ENCODE data around the gene OCSTAMP. TPM values are rescaled to one million over a fixed set of nuclear protein-coding genes. Genes with fewer than 3 reads are reported as not detected.
A peak's percentile ranks its signal among the peaks of the same experiment; 100 is the strongest.

The OCSTAMP gene
- total RNA-seq, 4 donors from 2014 or later, result not detected

DNA sequence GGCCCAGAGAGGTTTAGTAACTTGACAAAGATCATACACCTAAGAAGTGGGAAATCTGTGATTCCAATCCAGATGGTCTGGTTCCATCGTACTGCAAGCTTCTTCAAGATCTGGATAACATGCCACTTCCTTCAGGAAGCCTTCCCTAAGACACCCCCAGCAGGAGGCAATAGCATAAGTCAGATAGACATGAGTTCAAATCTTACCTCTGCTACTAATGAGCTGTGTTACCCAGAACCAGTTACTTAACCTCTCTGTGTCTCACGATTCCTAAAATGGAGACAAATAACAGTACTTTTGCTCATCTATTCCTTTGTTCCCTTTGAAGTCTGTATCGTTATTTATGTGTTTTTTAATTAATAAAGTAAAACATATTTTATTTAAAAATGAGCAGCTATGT, 22.3 kb upstream of the OCSTAMP start:
- 86 to 91% methylated on average over 3 of the region's 3 CpGs for WGBS, 2 donors
- intact Hi-C loops (cut with DNase I; ENCODE audit: low total_unique reads), result no loop called here
- DNase-seq (ENCODE audit: low spot score in 2 of 2), result no peak
- TF ChIP-seq POLR2A (IDR thresholded peaks at IDR 0.05), result no peak
- TF ChIP-seq, protein P1, sequence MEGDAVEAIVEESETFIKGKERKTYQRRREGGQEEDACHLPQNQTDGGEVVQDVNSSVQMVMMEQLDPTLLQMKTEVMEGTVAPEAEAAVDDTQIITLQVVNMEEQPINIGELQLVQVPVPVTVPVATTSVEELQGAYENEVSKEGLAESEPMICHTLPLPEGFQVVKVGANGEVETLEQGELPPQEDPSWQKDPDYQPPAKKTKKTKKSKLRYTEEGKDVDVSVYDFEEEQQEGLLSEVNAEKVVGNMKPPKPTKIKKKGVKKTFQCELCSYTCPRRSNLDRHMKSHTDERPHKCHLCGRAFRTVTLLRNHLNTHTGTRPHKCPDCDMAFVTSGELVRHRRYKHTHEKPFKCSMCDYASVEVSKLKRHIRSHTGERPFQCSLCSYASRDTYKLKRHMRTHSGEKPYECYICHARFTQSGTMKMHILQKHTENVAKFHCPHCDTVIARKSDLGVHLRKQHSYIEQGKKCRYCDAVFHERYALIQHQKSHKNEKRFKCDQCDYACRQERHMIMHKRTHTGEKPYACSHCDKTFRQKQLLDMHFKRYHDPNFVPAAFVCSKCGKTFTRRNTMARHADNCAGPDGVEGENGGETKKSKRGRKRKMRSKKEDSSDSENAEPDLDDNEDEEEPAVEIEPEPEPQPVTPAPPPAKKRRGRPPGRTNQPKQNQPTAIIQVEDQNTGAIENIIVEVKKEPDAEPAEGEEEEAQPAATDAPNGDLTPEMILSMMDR (IDR thresholded peaks at IDR 0.05), result no peak
- no peak overlapping the region for H3K4me3 ChIP-seq (ENCODE audit: low read depth, poor library complexity, severe bottlenecking)

DNA sequence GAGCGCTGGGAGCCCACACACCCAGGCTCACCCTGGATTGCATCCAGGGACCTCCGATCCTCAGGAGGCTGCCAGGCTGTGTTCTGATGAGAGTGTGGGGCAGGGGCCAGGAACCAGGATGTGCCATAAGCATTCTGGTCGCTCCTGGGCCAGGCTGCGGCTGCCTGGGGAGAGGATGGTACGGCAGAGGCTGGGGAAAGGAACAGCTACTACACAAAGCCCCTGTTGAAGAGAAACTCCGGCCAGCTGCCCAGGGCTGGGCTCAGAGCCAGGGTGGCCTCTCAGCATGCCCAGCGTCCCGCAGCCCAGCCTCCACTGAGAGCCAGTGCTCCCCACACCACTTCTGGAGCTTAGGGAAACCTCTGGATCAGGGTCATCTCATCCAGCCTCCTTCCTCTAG, 21.7 kb upstream of the OCSTAMP start:
- TF ChIP-seq, protein P1 (IDR thresholded peaks at IDR 0.05), result no peak
- no peak for TF ChIP-seq POLR2A (IDR thresholded peaks at IDR 0.05)
- 51 to 66% methylated on average over 5 to 8 of the region's 8 CpGs for WGBS, 2 donors
- intact Hi-C loops (cut with DNase I; ENCODE audit: low total_unique reads), result no loop called here
- no peak overlapping the region for H3K4me3 ChIP-seq (ENCODE audit: low read depth, poor library complexity, severe bottlenecking)
- peak in 1 of 2 donors; percentile 81 for DNase-seq (ENCODE audit: low spot score in 2 of 2)

DNA sequence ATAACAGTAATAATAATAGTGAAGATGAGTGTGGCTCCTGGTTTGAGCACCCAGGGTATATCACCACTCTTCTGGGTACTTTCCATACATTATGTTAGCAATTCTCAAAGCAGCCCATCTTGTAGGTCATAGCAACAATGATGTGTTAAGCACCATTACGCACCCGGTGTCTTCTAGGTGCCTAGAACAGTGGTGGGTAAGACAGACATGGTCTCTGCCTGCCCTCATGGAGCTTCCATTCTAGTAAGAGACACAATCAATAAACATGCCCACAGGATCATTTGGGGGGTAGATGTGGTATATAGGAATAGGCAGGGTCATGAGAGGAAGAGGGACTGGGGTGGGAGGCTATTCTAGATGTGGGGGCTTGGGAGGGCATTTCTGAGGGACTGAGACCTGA, 21.0 kb upstream of the OCSTAMP start:
- 94 to 97% methylated on average over 2 of the region's 2 CpGs for WGBS, 2 donors
- TF ChIP-seq, protein P1 (IDR thresholded peaks at IDR 0.05), result no peak
- no peak for TF ChIP-seq POLR2A (IDR thresholded peaks at IDR 0.05)
- H3K4me3 ChIP-seq (ENCODE audit: low read depth, poor library complexity, severe bottlenecking), result no peak overlapping the region
- DNase-seq (ENCODE audit: low spot score in 2 of 2), result peak in 1 of 2 donors; percentile 58
- intact Hi-C loops (cut with DNase I; ENCODE audit: low total_unique reads), result no loop called here

DNA sequence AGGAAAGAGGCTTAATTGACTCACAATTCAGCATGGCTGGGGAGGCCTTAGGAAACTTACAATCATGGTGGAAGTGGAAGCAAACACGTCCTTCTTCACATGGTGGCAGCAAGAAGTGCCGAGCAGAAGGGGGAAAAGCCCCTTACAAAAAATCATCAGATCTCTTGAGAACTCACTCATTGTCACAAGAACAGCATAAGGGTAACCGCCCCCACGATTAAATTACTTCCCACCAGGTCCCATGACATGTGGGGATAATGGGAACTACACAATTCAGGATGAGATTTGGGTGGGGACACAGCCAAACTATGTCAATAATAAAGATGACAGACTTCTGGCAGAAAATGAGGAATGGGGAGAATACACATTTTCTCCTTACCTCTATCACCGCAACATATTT, 20.5 kb upstream of the OCSTAMP start:
- intact Hi-C loops (cut with DNase I; ENCODE audit: low total_unique reads), result no loop called here
- no peak for TF ChIP-seq POLR2A (IDR thresholded peaks at IDR 0.05)
- TF ChIP-seq, protein P1 (IDR thresholded peaks at IDR 0.05), result no peak
- no peak overlapping the region for H3K4me3 ChIP-seq (ENCODE audit: low read depth, poor library complexity, severe bottlenecking)
- peak in 1 of 2 donors; percentile 7 for DNase-seq (ENCODE audit: low spot score in 2 of 2)
- WGBS, 2 donors, result 75 to 85% methylated on average over 5 of the region's 5 CpGs

DNA sequence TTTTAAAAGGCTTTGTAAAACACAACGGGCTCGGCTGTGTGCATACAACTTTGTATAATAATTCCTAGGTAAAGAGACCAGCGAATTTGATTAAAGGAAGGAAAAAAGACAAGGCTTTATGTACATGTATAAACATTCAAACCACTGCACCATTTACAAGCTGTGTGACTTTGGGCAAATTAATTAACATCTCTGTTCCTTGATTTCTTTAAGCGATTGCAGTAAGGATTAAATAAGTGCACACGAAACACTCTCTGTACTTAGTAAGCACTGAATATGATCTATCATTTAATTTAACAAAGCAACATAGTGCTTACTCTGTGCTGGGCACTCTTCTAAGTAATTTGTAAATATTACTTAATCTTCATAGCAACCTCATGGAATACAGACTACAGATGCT, 19.5 kb upstream of the OCSTAMP start:
- TF ChIP-seq POLR2A (IDR thresholded peaks at IDR 0.05), result no peak
- TF ChIP-seq, protein P1 (IDR thresholded peaks at IDR 0.05), result no peak
- WGBS, 2 donors, result 90 to 92% methylated on average over 5 of the region's 5 CpGs
- intact Hi-C loops (cut with DNase I; ENCODE audit: low total_unique reads), result no loop called here
- no peak for DNase-seq (ENCODE audit: low spot score in 2 of 2)
- H3K4me3 ChIP-seq (ENCODE audit: low read depth, poor library complexity, severe bottlenecking), result no peak overlapping the region

DNA sequence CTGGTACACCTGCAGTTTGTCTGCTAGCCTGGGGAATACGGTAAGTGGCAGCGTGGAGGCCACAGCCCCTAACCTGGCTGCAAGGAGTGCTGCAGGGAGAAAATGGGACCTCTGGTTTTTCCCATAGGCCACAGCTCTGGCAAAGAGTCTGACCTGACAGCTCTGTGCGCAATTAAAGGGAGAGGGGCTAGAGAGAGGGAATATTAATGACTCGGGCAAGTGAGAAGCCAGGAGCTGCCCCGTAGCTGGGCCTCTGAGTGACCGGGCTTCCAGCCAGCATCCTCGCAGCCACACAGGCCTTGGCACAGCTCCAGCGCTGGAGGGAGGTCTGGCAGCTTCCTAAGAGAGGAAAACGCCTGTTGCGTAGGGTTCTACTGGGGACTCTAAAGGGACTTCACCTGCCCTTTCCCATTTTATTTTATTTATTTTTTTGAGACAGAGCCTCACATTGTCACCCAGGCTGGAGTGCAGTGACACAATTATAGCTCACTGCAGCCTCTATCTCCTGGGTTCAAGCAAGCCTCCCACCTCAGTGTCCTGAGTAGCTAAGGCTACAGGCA, 18.2 kb upstream of the OCSTAMP start:
- intact Hi-C loops (cut with DNase I; ENCODE audit: low total_unique reads), result no loop called here
- TF ChIP-seq POLR2A (IDR thresholded peaks at IDR 0.05), result no peak
- TF ChIP-seq, protein P1 (IDR thresholded peaks at IDR 0.05), result no peak
- DNase-seq (ENCODE audit: low spot score in 2 of 2), result peak; percentile 60 to 93
- 9 to 15% methylated on average over 10 of the region's 10 CpGs for WGBS, 2 donors
- no peak overlapping the region for H3K4me3 ChIP-seq (ENCODE audit: low read depth, poor library complexity, severe bottlenecking)
